Ecto neural progenitor cell (in vitro differentiated cells): Measurements from ENCODE around the gene UBXN11.

Experiments
- DNase-seq: peaks from one replicate; pipeline ENCODE4 v3.0.0-alpha.2; 2018; ENCODE audit warnings: low spot score

Gene UBXN11

DNA sequence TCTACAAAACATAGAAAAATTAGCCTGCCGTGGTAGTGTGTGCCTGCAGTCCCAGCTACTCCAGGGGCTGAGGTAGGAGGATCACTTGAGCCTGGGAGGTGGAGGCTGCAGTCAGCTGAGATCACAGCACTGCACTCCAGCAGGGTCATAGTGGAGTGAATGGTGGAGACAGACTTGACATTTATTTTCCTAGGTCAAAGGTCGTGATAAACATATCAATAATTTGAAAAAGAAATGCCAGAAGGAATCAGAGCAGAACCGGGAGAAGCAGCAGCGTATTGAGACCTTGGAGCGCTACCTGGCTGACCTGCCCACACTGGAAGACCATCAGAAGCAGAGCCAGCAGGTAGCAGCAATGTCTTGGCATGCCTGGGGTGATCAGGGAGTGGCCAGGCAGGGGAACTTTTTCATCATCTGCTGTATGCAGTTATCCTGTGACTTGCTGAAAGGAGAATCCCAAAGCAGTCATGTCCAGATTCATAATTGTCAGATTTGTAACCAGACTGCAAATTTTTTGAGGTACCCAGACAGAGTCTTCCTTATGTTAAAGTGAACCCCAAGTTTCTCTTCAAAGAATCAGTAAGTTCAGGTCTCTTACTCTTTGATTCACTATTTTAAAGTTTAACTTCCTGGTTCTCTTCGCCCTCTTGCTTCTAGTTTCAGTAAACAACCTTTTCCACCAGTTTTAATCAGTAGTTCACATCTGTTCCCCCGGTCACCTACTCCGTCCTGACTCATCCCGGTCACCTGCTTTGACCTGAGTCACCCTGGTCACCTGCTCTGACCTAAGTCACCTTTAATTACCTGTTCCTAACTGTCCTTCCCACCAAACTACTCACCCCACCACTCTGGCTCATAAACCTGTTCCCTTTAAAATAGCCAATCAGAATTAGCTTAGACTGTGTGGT is 37.9 kb downstream of the UBXN11 start:
- no peak for DNase-seq

DNA sequence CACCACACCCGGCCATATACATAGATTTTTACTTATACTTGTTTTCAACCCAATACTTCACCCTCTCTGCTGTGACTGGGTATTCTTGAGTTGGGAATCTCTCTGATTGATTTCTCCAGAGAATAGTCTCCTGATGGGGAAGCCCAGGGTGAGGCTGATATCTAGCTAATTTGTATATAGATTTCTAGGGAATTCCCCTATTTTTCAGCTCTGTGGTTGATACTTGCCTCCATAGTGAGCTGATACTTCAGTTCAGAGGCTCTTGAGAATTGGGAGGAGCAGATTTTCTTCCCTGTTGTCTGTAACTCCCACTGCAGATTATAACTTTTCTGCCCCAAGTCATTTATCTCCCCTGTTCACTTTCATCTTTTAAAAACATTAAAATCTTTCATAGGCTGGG is 41.0 kb downstream of the UBXN11 start:
- DNase-seq, result no peak

DNA sequence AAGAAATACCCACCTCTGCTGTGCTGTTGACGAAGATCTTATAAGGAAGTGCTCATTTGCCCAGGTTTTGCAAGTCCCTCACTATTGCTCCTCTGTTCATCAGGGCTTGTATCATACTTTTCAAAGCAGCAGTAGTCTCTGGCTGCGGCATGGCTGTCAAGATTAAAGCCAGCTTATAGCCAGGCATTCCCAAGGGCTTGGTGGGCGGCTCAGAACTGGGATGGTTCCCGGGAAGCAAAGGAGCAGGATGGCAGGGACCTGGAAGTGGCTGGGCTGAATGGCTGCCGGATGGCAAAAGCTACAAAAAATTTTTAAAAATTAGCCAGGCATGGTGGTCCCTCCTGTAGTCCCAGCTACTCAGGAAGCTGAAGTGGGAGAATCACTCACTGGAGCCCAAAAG is 43.2 kb downstream of the UBXN11 start:
- no peak for DNase-seq

DNA sequence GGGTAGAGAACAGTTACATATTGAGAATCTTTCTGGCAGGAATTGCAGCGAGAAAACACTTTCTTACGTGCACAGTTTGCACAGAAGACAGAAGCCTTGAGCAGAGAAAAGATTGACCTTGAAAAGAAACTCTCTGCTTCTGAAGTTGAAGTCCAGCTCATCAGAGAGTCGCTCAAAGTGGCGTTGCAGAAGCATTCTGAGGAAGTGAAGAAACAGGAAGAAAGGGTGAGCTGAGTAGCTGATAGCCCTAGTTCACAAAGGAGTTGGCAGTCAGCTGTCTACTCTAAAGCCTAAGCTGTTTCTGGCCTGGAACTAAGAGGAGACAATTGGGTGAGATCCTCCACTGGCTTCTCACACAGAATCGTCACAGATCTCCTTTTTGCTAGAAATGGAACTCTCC is 46.9 kb downstream of the UBXN11 start:
- DNase-seq, result no peak

DNA sequence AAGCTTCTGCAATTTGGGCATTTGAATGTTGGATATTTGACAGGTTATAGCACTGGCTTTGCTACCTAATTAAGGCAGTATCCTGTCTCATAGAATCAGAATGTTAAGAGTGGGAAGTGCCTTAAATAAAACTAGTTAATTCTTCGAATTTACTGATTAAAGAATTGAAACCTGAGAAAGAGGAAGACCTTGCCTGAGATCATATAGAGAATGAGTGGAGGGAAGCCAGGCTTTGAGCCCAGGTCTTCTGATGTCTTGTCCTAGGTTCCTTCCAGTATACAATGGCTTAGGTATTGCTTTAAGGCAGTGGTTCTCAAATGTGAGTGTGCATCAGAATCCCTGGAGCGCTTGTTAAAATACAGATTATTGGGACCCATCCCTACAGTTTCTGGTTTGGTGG is 47.4 kb downstream of the UBXN11 start:
- no peak for DNase-seq

DNA sequence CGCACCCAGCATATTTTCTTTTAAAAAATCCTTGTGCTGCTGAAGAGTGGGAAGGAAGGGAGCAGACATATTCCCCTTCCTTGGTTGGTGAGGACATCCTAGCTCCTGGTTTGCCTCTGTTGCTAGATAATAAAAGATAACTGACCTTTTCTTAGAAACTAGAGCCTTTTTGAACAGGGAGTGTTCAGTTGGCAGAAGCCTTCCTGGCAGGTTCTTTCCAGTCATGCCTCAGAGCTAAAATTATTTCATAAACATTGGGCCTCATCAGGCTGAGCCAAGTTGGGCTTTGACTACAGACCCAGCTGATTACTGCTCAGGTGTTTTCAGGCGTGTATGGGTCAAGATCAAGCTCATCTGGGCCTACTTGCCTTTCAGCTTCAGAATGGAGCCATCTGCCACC is 49.2 kb downstream of the UBXN11 start:
- DNase-seq, result no peak

DNA sequence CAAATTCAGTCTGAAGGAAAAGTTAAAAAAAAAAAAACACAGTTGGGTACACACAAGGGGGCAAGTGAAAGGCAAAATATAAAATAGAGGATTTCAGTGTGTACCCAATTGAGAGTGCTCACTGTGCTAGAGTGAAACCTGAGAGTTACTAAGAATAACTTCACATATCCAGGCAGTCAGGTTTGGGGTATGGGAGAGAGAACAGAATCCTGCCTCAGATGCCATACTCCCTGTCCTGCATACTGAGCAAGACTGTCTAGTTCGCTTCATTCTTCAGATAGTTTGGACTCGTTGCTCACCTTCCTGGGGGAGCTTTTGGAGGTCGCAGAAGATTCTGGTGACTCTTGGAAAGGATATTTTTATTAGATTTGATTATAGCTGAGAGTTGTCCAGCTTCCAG is 52.0 kb downstream of the UBXN11 start:
- DNase-seq, result no peak

DNA sequence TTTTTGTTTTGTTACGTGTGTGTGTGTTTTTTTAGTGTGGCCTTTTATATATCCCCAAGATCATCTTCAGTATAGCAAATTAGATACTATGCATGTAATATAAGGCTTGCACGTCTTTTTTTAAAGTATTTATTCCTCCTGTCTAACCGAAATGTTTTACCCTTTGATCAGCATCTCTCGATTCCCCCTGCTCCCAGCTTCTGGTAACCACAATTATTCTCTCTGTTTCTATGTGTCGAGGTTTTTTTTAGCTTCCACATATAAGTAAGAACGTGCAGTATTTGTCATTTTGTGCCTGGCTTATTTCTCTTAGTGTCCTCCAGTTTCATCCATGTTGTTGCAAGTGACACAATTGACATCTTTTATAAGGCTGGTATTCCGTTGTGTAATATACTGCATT is 53.7 kb downstream of the UBXN11 start:
- no peak for DNase-seq

DNA sequence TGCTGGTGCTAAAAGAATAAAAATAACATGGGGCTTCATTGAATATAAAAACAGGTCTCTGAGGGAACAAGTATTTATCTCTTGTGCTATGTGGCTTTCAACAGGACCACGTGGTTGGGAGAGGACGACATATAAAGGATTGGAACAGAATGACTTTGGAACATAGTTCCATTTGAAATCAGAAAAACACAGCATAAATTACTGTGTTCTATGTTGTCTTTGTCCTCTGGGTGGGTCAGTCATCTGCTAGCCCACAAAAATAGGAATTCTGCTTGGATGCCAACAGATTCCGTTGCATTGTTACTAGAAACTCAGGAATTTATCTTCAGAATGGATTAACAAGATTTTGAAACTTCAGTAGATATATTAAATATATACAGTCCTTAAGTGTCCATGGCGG is 66.5 kb downstream of the UBXN11 start:
- no peak for DNase-seq

DNA sequence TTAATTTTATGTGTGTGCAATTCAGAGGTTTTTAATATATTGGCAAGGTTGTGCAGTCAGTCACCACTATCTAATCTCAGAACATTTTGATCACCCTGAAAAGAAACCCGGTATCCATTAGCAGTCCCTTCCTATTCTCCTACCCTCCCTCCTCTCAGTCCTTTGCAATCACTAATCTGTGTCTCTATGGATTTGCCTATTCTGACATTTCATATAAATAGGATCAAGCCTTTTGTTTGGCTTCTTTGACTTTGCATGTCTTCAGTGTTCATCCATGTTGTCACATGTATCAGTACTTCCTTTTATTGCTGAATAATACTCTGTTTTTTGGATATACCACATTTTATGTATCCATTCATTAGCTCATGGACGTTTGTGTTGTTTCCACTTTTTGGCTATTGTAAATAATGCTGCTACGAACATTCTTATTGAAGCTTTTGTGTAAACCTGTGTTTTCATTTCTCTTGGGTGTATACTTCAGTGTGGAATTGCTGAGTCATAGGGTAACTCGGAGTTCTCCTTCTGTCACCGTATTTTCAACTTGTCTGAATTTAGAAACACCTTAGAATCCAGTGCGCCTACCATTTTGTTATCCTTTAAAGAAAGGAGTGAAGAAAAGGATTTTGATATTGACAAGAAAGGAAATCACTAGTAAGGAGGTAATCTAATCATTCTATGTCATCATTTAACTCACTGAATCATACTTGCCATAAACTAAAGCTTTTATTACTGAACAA is 69.0 kb downstream of the UBXN11 start:
- DNase-seq, result no peak

DNA sequence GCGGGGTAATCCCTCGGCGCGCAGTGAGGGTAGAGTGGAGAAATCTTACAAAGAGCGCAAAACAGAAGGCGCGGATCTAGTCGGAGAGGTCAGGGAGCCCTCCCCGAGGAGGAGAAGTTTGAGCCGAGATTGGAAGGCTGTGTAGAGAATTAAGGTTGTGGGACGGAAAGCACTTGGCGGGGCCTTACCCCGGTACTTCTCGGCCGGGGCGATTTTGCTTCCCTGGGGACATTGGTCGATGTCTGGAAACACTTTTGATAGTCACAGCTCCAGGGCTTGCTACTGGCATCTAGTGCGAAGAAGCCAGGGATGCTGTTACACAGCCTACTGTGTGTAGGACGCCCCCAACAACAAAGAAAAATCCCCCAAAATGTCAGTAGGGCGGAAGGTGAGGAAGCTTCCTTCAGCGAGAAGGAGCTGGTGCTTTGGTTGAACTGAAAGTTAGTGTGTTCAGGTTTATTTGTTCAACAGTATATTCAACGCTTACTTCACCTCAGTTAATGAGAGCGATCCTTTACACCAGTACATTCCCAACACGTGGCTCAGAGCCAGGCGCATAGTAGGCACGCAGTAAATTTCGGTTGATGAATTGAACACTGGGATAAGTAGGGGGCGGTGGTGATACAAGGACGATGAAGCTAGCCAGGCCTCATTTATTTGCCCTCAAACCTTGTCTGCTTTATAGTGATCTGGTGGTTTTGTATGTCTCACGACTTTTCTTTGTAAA is 71.6 kb downstream of the UBXN11 start:
- no peak for DNase-seq

DNA sequence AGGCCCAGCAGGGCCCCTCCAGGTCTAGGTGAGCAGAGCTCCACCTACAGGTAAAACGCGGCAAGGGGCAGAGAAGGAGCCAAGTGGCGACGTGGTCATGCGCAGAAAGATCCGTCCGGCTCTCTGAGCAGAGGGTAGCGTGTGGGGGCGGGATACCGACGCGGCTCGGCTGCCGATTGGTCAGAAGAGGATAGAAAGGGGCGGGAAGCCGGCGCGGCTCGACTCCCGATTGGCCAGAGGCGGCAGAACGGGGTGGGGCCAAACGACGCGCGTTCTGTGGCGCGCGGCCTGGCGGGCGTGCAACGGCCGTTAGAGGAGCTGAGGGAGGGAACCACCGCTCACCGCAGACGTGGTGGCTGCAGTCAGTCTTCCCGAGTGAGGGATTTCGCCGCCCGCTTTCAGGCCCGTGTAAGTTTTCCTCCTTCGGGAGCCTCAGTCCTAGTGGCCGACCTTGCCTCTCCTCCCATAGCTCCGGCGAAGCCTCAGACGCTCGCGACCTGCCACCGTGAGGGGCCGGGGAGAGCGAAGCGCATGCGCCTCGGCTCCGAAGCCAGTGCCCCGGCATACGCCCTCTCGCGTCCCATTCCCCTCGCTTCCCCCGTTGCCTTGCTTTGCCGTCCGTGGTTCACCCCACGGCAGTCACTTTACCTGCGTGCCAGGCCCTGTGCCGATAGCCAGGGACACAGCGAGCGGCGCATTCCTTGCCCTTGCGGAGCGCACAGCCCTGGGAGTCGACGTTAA is 72.4 kb downstream of the UBXN11 start, which contains the start of gene CEP85:
TSS of gene CEP85 (plus strand) at position 298 of the 741 bp plus-strand sequence. CDS start 5,584 bp downstream, outside the sequence.
- DNase-seq, result peak; percentile 99
